Renal pelvis (tissue), 4 donors: Measurements from ENCODE around the gene TMEM19. TPM values are rescaled to one million over a fixed set of nuclear protein-coding genes. Genes with fewer than 3 reads are reported as not detected.
"Not testable (repeated sequence)": the region's sequence is repeated elsewhere in the genome, so short reads cannot be mapped to it uniquely, and the experiment has no call there.

Experiments
- DNase-seq: peaks from one replicate; pipeline ENCODE4 v3.0.0-alpha.2; 2013
- polyA plus RNA-seq, 3 donors: library from polyadenylated mRNA; unstranded; fragments of 120-200 nt; gene quantifications; one replicate each; pipeline ENCODE4 v1.2.1, GENCODE V29; 2013; ENCODE audit not compliant: insufficient read length in 3 of 3

The TMEM19 gene
- polyA plus RNA-seq, 3 donors: 33.4 to 40.0 (median 35.0) TPM

- peak; percentile 99 for DNase-seq
These were observed 22.1 kb upstream of the TMEM19 start, which contains the start of the genes THAP2 and ZFC3H1 for GRCh38 chr12:71663561-71664410. THAP2 (plus strand) TSS chr12:71664301; CDS start chr12:71664510, 209 bp downstream. ZFC3H1 (minus strand) TSS chr12:71663848; CDS start chr12:71663610, 238 bp downstream.

GRCh38 chr12:71664411-71665089 lies 21.3 kb upstream of the TMEM19 start:
- DNase-seq: peak; percentile 10

GRCh38 chr12:71665090-71665463 lies 20.8 kb upstream of the TMEM19 start:
- DNase-seq: peak; percentile 20

- no peak for DNase-seq
These were observed 19.6 kb upstream of the TMEM19 start for GRCh38 chr12:71666259-71666658.

GRCh38 chr12:71671311-71671710 lies 14.6 kb upstream of the TMEM19 start:
- DNase-seq: no peak

- no peak for DNase-seq
These were observed 14.1 kb upstream of the TMEM19 start for GRCh38 chr12:71671816-71672215.

- DNase-seq: no peak
These were observed 3.4 kb upstream of the TMEM19 start for GRCh38 chr12:71682466-71682865.

- no peak for DNase-seq
These were observed 2.2 kb upstream of the TMEM19 start for GRCh38 chr12:71683633-71684032.

GRCh38 chr12:71684081-71684480 lies 1.8 kb upstream of the TMEM19 start:
- DNase-seq: no peak

- no peak for DNase-seq
These were observed 473 bp upstream of the TMEM19 start for GRCh38 chr12:71685312-71685906.

GRCh38 chr12:71686658-71687025 lies 760 bp downstream of the TMEM19 start:
- no peak for DNase-seq

GRCh38 chr12:71687172-71687571 lies 1.3 kb downstream of the TMEM19 start:
- not testable (repeated sequence) for DNase-seq

GRCh38 chr12:71688961-71689570 lies 3.2 kb downstream of the TMEM19 start:
- DNase-seq: no peak

- no peak for DNase-seq
These were observed 5.7 kb downstream of the TMEM19 start for GRCh38 chr12:71691504-71692129.

GRCh38 chr12:71693126-71693525 lies 7.2 kb downstream of the TMEM19 start:
- DNase-seq: no peak

- DNase-seq: not testable (repeated sequence)
These were observed 7.8 kb downstream of the TMEM19 start for GRCh38 chr12:71693651-71694050.

- DNase-seq: no peak
These were observed 8.4 kb downstream of the TMEM19 start for GRCh38 chr12:71694099-71694820.

GRCh38 chr12:71695782-71696181 lies 9.9 kb downstream of the TMEM19 start:
- no peak for DNase-seq

GRCh38 chr12:71702181-71702580 lies 16.3 kb downstream of the TMEM19 start:
- not testable (repeated sequence) for DNase-seq

- DNase-seq: no peak
These were observed 16.7 kb downstream of the TMEM19 start for GRCh38 chr12:71702590-71702989.

- no peak for DNase-seq
These were observed 17.3 kb downstream of the TMEM19 start for GRCh38 chr12:71703206-71703605.
